Colonic mucosa (tissue), 4 donors: Measurements from ENCODE around the gene LHX5. TPM values are rescaled to one million over a fixed set of nuclear protein-coding genes. Genes with fewer than 3 reads are reported as not detected.

ENCODE experiments used
- DNase-seq: peaks from one replicate; pipeline ENCODE4 v3.0.0-alpha.2; 2020
- H3K27ac ChIP-seq: fragments of 200-600 bp; one replicate; pipeline ENCODE4 v1.8.0; 2021
- H3K27me3 ChIP-seq: fragments of 200-600 bp; one replicate; pipeline ENCODE4 v1.8.0; 2021
- H3K36me3 ChIP-seq: fragments of 200-600 bp; one replicate; pipeline ENCODE4 v1.8.0; 2021
- H3K4me1 ChIP-seq: fragments of 200-600 bp; one replicate; pipeline ENCODE4 v1.8.0; 2021; ENCODE audit warnings: mild to moderate bottlenecking
- H3K4me3 ChIP-seq: fragments of 200-600 bp; one replicate; pipeline ENCODE4 v1.8.0; 2021
- H3K9ac ChIP-seq, 2 donors: one replicate each; pipeline ENCODE4 v1.7.0; 2013; ENCODE audit warnings: control low read depth in 2 of 2, low read depth in 2 of 2, low read length in 2 of 2
- H3K9me3 ChIP-seq: fragments of 200-600 bp; one replicate; pipeline ENCODE4 v1.8.0; 2021
- intact Hi-C: fragments of 100-400 bp; cut with DNase I; formaldehyde crosslinking; loops from one replicate; pipeline ENCODE4 v1.14.1; 2022
- total RNA-seq, 2 donors: library from RNA; stranded (reverse); fragmentation: NEBNext Ultra II Directional in 1 of 2; extraction: Animal tissue kit (Norgen Biotek cat#: 25700) in 1 of 2; gene quantifications; one replicate each; pipeline ENCODE4 v1.2.1, GENCODE V29; 2021
- TF ChIP-seq, protein P1 (sequence below): fragments of 200-600 bp; IDR thresholded peaks from one replicate; pipeline ENCODE4 v1.8.0; 2022; ENCODE audit warnings: antibody characterized with exemption, mild to moderate bottlenecking
- donor health status: healthy.
- donor health status: DM: no; HTN: no; CAD: no.
- donor health status: DM: no; HTN: no; CAD: no.

The LHX5 gene
- total RNA-seq, 2 donors from 2014 or later, result not detected

DNA sequence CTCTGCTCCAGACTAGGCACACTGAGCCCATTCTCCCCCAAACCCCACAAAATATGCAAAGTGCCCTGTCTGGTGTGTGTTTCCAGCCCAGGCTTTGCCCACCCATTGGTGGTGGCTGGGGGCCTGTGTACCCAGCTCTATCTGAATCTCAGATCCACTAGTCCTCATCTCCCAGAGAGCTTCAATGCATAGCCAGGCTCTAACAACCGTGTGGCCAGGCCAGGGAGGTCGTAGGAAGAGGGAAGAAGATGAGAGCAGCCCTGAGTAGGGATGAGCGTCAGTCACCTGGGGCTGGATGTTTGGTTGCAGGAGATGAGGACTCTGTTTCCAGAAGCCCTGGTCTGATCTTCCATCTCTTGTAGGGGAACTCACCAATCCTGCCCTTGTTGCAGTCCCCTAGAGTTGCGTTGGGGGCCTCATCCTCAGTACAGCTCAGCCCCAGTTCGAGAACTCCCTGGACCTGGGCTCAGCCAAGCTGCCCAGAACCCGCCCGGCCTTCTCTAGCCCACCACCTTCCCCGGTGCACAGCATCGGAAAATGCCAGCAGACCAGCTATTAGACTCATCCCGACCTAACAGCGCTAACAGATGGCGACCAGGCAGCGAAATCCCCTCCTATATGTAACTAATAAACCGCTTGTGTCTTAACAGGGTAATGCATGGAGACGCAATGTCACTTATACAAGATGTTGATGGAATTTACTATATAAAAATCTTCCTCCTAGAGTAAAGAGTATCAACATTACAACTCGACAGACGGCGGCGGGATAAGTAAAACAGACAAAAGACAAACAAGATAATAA lies 3.2 kb upstream of the LHX5 start:
- Histone ChIP-seq H3K4me1 (no peaks in the 10 kb centered on the region), H3K27ac (no peak overlapping the region), H3K36me3 (no peaks in the 10 kb centered on the region), H3K4me3 (no peak overlapping the region), H3K27me3 (peaks cover 91% of the 10 kb centered on the region), H3K9ac (no peak overlapping the region), H3K9me3 (no peaks in the 10 kb centered on the region)
- DNase-seq, result no peak
- intact Hi-C loops, result no loop called here
- TF ChIP-seq, protein P1, sequence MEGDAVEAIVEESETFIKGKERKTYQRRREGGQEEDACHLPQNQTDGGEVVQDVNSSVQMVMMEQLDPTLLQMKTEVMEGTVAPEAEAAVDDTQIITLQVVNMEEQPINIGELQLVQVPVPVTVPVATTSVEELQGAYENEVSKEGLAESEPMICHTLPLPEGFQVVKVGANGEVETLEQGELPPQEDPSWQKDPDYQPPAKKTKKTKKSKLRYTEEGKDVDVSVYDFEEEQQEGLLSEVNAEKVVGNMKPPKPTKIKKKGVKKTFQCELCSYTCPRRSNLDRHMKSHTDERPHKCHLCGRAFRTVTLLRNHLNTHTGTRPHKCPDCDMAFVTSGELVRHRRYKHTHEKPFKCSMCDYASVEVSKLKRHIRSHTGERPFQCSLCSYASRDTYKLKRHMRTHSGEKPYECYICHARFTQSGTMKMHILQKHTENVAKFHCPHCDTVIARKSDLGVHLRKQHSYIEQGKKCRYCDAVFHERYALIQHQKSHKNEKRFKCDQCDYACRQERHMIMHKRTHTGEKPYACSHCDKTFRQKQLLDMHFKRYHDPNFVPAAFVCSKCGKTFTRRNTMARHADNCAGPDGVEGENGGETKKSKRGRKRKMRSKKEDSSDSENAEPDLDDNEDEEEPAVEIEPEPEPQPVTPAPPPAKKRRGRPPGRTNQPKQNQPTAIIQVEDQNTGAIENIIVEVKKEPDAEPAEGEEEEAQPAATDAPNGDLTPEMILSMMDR, result no peak

DNA sequence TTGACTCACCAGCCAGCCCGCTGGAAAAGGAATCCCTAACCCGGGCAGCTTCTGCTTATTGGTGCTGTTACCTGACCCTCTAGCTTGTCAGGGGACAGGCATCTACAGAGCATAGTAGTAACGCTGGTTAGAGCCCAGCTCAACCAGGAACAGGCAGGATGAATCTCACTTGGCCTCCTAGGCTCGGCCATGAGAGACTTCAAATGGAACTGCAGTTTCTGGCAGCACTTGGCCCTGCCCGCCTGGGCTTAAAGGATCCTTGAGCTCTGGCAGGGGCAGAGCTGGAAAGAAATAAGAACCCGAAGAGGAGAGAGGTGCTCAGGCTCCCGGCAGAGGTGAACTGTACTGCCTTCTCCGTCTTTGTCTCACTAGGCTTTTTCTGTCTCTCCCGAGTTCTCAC lies 2.3 kb upstream of the LHX5 start:
- H3K27ac ChIP-seq, result no peak overlapping the region
- H3K27me3 ChIP-seq, result peaks cover 93% of the 10 kb centered on the region
- intact Hi-C loops, result no loop called here

DNA sequence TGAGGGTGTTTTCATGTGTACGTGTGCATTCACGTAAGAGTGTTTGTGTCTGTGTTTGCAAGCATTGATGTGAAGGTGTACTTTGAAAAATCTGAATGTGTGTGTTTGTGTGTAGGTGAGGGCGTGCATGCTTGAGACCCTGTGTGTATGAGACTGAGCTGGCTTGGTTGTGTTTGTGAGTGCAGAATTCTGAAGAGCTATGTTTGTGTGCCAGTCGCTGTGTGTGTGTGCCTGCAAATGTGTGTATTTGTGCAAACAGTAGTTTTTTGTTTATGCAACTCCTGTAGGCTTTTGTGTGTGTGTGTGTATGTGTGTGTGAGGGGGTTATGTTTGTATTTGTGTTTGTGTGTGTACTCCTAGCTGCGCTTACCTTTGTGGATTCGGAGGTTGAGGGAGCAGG lies 1.7 kb upstream of the LHX5 start:
- Histone ChIP-seq H3K27ac (no peak overlapping the region), H3K9ac (no peak overlapping the region), H3K27me3 (peaks cover 93% of the 10 kb centered on the region), H3K4me1 (no peaks in the 10 kb centered on the region), H3K36me3 (no peaks in the 10 kb centered on the region), H3K9me3 (no peaks in the 10 kb centered on the region), H3K4me3 (no peak overlapping the region)
- intact Hi-C loops, result no loop called here
- DNase-seq, result no peak
- TF ChIP-seq, protein P1, result no peak

More for the DNA sequence above, 2.3 kb upstream of the LHX5 start:
- H3K4me1 ChIP-seq, result no peaks in the 10 kb centered on the region
- no peak overlapping the region for H3K9ac ChIP-seq
- TF ChIP-seq, protein P1, result no peak
- no peak overlapping the region for H3K4me3 ChIP-seq
- H3K36me3 ChIP-seq, result no peaks in the 10 kb centered on the region
- DNase-seq, result no peak
- H3K9me3 ChIP-seq, result no peaks in the 10 kb centered on the region

DNA sequence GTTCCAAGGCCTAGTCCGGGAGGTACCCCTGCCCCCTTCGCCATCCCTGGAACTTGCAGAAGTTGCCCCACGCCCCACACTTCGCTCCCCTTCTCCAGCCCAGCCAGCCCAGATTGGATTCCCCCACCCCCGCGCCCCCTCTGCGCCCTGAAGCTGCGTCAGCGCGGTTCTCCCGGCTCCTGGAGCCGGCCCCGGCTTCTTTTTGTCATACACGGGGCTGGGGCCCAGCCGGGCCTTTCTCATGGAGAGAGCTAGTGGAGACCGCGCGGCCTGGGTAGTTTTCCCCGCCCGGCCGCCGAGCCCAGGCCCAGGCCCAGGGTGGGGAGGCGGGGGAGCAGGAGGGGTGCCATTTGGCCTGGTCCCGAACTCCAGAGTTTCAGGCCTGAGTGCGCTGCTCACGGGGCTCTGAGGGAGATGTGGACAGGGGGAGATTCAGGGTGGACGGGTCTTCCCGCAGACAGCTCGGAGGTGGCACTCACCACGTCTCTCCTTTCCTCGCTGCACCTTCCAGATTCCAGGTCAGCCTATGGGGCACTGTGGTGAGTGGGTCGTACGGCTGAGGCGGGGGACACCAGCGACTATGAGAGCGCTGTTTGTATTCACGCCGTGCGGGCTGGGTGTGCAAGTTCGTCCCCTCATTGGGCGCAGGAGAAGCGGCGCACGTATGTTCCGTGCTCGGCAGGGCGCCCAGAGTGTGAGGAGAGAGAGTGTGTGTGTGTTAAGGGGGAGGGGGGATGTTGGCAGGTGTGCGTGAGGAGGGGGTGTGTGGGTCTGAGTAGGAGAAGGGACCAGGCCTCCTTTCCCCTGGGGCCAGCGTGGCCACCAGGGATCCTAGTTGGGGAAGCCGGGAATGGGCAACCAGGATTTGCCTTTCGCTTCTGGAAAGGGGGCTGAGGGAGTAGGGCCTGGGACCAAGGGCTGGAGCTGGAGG lies 785 bp upstream of the LHX5 start:
- no peak for DNase-seq
- TF ChIP-seq, protein P1, result no peak
- Histone ChIP-seq H3K9me3 (no peaks in the 10 kb centered on the region), H3K4me3 (no peak overlapping the region), H3K4me1 (no peaks in the 10 kb centered on the region), H3K36me3 (no peaks in the 10 kb centered on the region), H3K9ac (no peak overlapping the region), H3K27me3 (peaks cover 93% of the 10 kb centered on the region), H3K27ac (no peak overlapping the region)
- intact Hi-C loops, result no loop called here

DNA sequence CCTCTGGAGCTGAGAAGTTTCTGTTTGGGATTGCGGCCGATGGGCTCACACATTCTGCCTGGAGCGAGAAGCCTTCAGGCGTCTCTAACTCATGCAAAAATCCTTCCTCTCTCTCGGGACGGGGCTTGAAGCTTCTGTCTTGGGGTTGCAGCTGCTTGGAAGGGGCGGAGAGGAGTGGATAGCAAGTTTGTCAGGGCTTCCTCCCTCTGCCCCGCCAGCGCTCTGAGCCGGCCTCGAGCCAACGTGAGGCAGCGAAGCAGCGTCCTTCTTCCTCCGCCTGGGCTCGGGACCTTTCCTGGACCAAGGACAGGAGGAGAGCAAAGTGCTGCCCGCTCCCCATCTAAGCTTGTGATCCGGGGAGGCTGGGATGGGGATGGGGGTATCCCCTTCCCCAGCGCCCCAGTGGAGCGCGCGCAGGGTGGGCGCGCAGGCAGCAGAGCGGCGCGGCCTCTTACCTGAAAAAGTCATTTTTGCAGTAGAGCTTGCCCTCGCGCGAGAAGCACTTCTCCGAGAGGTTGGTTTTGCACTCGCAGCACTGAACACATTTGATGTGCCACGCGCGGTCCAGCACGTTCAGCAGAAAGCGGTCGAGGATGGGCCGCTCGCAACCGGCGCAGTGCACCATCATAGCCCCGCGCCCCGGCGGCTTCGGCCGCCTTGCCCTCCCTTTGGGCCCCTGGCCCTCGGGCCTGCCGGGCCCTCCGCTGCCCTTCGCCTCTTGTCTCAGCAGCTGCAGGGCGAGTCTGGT lies 626 bp downstream of the LHX5 start:
- no peak for DNase-seq
- H3K4me3 ChIP-seq, result no peak overlapping the region
- intact Hi-C loops, result no loop called here
- no peak overlapping the region for H3K9ac ChIP-seq
- no peaks in the 10 kb centered on the region for H3K36me3 ChIP-seq
- peaks cover 97% of the 10 kb centered on the region for H3K27me3 ChIP-seq
- no peak overlapping the region for H3K27ac ChIP-seq
- H3K4me1 ChIP-seq, result no peaks in the 10 kb centered on the region
- H3K9me3 ChIP-seq, result no peaks in the 10 kb centered on the region
- TF ChIP-seq, protein P1, result no peak
